ENCODE data around the gene FZR1.

FZR1 gene

DNA sequence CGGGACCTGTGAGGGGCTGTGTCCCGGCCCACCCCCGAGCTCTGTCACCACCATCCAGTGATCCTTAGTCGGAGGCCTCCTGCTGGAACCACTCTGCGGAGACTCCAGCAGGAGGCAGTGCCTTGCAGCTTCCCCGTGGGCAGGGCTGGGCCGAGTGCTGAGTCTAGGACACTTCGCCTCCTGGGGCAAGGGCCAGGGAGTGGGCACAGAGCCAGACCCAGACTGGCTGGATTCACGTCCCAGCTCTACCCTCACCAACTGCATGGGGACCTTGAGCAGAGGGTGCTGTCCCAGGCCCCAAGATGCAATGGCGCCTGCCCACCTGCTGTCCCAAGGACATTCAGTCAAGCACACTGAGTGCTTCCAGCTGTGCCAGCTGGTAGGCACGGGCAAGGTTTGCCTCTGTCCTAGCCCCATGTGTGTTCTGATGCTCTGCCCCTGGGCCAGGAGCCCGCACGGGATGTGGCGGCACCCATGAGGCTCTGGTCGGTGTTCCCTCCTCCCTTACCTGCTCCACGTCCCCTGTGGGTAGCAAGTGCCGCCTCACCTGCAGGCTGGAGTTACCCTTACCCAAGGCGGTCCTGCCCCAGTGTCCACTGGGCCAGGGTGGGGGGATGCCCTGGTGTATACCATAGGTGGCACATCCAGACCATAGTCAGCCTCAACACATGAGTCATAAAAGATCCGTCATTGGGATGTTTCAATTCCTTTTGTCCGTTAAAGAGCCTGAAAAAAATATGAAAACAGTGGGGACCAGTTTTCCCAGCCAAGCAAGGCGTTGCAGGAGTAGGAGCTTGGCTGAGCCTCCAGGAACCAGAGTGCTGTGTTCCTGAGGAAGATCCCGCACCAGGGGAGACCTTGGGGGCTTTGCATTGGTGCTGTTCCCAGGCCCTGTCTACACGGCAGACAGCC is 7.4 kb downstream of the FZR1 start:
- H3K27ac ChIP-seq = no peak overlapping the region
- TF ChIP-seq, protein P1, sequence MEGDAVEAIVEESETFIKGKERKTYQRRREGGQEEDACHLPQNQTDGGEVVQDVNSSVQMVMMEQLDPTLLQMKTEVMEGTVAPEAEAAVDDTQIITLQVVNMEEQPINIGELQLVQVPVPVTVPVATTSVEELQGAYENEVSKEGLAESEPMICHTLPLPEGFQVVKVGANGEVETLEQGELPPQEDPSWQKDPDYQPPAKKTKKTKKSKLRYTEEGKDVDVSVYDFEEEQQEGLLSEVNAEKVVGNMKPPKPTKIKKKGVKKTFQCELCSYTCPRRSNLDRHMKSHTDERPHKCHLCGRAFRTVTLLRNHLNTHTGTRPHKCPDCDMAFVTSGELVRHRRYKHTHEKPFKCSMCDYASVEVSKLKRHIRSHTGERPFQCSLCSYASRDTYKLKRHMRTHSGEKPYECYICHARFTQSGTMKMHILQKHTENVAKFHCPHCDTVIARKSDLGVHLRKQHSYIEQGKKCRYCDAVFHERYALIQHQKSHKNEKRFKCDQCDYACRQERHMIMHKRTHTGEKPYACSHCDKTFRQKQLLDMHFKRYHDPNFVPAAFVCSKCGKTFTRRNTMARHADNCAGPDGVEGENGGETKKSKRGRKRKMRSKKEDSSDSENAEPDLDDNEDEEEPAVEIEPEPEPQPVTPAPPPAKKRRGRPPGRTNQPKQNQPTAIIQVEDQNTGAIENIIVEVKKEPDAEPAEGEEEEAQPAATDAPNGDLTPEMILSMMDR (IDR thresholded peaks at IDR 0.05) = 0 out of 2 replicates have a peak, but pooled peaks have one; percentile 11
- no peak for TF ChIP-seq ZFX (IDR thresholded peaks at IDR 0.05; ENCODE audit: borderline replicate concordance)

DNA sequence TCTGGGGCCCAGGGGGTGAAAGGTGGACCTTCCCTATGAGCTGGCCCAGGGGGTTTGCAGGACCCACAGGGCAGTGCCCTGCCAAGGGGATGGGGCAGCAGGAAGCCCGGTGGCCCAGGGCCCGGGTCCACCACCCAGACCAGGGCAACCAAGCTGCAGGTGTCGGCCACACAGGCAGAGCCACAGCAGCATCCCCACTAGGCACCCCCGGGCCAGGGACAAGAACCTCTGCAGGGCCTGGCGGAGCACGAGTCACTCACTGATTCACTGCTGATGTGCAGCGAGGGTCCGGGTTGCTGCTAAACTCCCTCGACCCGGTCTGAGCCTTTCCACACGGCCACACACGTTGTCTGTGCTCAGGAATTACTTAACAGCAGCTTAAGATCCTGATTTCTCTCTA is 8.8 kb downstream of the FZR1 start:
- H3K27ac ChIP-seq = peak overlapping the region; percentile 52
- TF ChIP-seq ZFX (IDR thresholded peaks at IDR 0.05; ENCODE audit: borderline replicate concordance) = no peak
- TF ChIP-seq, protein P1 (IDR thresholded peaks at IDR 0.05) = no peak

DNA sequence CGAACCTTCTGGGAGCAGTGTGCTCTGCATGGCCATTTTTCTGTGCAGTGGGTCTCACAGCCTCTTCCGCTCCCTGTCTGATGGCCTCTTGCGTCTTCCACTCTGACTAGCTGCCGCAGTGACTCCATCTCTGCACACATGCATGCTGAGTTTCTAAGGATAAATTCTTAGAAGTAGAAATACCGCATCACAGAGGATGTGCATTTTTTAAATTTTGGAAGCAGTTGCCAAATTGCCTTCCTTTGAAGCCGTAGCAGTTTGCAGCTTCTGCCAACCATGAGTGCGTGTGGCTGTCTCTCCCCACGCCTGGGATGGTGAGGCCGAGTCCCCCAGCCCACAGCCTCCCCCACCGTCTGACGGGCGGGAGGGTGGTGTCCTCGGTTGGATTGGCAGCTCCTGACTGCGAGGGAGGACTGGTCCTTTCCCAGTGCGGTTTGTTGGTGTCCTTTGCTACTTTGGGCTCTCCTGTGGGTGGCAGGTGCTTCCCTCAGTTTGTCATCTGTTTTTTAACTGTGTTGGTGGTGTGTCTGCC is 9.8 kb downstream of the FZR1 start:
- peak overlapping the region; percentile 52 for H3K27ac ChIP-seq
- TF ChIP-seq ZFX (IDR thresholded peaks at IDR 0.05; ENCODE audit: borderline replicate concordance) = no peak
- TF ChIP-seq, protein P1 (IDR thresholded peaks at IDR 0.05) = no peak

DNA sequence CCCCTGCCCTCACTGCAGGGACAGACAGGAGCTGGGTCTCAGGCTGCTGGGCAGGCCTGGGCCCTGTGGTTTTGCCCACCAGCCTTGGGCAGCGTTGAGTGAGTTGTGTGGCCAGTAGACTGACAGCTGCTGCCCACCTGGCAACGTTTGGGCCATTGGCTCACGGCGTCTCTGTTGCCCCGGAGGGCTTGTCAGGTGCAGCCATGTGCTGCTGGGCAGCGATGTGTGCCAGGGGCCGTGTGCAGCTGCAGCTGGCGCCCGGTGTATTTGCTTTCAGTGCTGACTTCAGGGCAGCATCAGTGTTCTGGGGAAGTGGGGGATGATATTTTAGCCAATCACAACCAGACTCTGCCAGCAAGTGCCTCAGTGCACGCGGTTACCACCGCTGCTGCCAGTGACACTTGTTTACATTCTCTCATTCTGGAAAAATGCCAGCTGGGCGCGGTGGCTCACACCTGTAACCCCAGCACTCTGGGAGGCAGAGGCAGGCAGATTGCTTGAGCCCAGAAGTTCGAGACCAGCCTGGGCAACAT is 10.6 kb downstream of the FZR1 start:
- TF ChIP-seq ZFX (IDR thresholded peaks at IDR 0.05; ENCODE audit: borderline replicate concordance) = no peak
- TF ChIP-seq, protein P1 (IDR thresholded peaks at IDR 0.05) = no peak
- H3K27ac ChIP-seq = peak overlapping the region; percentile 52

DNA sequence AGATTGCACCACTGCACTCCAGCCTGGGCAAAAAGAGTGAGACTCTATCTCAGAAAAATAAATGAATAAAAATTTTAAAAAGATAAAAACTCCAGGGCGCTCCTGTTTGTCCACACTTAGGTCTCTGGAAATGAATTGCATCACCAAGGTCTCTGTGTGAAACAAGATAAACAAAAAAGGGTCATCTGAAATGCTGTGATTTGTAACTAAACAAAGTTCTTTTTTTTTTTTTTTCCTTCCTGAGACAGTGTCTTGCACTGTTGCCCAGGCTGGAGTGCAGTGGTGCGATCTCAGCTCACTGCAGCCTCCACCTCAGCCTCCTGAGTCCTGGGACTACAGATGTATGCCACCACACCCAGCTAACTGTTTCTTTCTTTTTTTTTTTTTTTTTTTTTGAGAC is 11.5 kb downstream of the FZR1 start:
- H3K27ac ChIP-seq = peak overlapping the region; percentile 52
- no peak for TF ChIP-seq ZFX (IDR thresholded peaks at IDR 0.05; ENCODE audit: borderline replicate concordance)
- TF ChIP-seq, protein P1 (IDR thresholded peaks at IDR 0.05) = no peak

DNA sequence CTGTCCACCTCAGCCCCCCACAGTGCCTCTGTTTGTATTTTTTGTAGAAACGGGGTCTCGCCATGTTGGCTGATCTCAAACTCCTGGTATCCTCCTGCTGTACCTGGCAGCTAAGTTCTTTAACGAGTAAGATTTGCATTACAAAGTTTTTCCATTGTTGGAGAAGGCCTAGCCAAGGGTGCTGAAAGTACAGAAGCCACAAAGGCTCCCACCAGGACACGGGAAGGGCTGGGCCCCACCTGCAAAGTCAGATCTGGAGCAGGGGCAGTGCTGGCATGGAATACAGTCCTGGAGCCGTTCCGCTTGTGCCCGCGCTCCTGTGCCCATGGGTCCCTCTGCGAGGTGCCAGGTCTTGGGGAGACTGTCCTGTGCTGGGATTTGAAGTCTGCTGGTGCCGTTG is 12.1 kb downstream of the FZR1 start:
- no peak for TF ChIP-seq ZFX (IDR thresholded peaks at IDR 0.05; ENCODE audit: borderline replicate concordance)
- TF ChIP-seq, protein P1 (IDR thresholded peaks at IDR 0.05) = no peak
- H3K27ac ChIP-seq = 0 out of 2 replicates have a peak overlapping the region, but pooled peaks have one; percentile 52

DNA sequence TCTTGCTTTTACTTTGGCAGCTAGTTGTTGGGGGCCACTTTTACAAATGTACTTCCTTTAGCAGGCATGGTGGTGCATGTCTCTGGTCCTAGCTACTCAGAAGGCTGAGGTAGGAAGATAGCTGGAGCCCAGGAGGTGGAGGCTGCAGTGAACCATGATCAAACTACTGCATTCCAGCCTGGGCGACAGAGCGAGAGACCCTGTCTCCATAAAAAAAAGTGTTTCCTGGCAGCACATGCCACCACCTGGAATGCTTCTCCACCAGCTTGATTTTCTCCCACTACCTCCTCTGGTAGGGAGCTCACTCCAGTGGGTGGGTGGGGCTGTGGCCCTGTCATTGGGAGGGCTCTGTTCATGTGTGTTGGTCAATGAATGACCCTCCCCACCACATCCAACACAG is 12.5 kb downstream of the FZR1 start:
- TF ChIP-seq, protein P1 (IDR thresholded peaks at IDR 0.05) = no peak
- no peak for TF ChIP-seq ZFX (IDR thresholded peaks at IDR 0.05; ENCODE audit: borderline replicate concordance)

More for the DNA sequence above, 12.5 kb downstream of the FZR1 start:
- no peak overlapping the region for H3K27ac ChIP-seq
